ENCODE data around the gene HS3ST2.
A peak's percentile ranks its signal among the peaks of the same experiment; 100 is the strongest.

The HS3ST2 gene

GRCh38 chr16:22898874-22899348, 84.9 kb downstream of the HS3ST2 start:
- Histone ChIP-seq H3K36me3 (ENCODE audit: control insufficient read depth in 2 of 2, insufficient read depth in 1 of 2, low read length in 2 of 2) (no peaks in the 10 kb centered on the region), H3K4me3 (ENCODE audit: low read depth, low read length) (no peak overlapping the region), H3K9me3 (ENCODE audit: control insufficient read depth, insufficient read depth, low read depth, low read length) (no peaks in the 10 kb centered on the region; the same call in 1 of the 2 replicates), H3K27ac (ENCODE audit: extremely low read depth, low read depth, low read length) (no peak overlapping the region), H3K4me1 (ENCODE audit: control insufficient read depth, insufficient read depth, low read length) (no peaks in the 10 kb centered on the region)
- ChIA-PET CTCF (interaction anchor here (0.6 to 2.9 kb wide), 27 partner anchors 9 to 1343 kb away, joined by 3 to 18 read pairs (median 4); no protein-coding TSS in a partner anchor), POLR2A (no interaction called here)
- TF ChIP-seq ZNF610 (tag by site-specific recombination; IDR thresholded peaks at IDR 0.05; ENCODE audit: borderline replicate concordance) (no peak), ZBTB20 (tag by site-specific recombination; IDR thresholded peaks at IDR 0.05) (0 out of 2 replicates have a peak, but pooled peaks have one; percentile 13), ZSCAN23 (tag by site-specific recombination; IDR thresholded peaks at IDR 0.05) (no peak), MZF1 (tag by site-specific recombination; IDR thresholded peaks at IDR 0.05; ENCODE audit: borderline replicate concordance) (no peak), ZNF146 (tag by site-specific recombination; IDR thresholded peaks at IDR 0.05) (no peak), ZNF121 (tag by site-specific recombination; IDR thresholded peaks at IDR 0.05) (no peak), ZFHX2 (tag by site-specific recombination; conservative IDR thresholded peaks at IDR 0.05) (no peak), ZFP37 (tag by site-specific recombination; IDR thresholded peaks at IDR 0.05) (no peak), ZNF184 (tag by site-specific recombination; IDR thresholded peaks at IDR 0.05) (no peak), TSHZ1 (tag by site-specific recombination; IDR thresholded peaks at IDR 0.05; ENCODE audit: borderline replicate concordance) (peak; percentile 38; the same call in 1 of the 2 replicates), BCL6B (tag by site-specific recombination; IDR thresholded peaks at IDR 0.05) (no peak), ZNF624 (tag by site-specific recombination; IDR thresholded peaks at IDR 0.05) (no peak), ZNF416 (tag by site-specific recombination; IDR thresholded peaks at IDR 0.05) (no peak), ZNF510 (tag by site-specific recombination; IDR thresholded peaks at IDR 0.05; ENCODE audit: insufficient replicate concordance) (no peak), ZNF248 (tag by site-specific recombination; IDR thresholded peaks at IDR 0.05) (no peak), ZBTB8A (tag by site-specific recombination; IDR thresholded peaks at IDR 0.05) (no peak), ZNF701 (tag by site-specific recombination; IDR thresholded peaks at IDR 0.05) (no peak), ZNF626 (tag by site-specific recombination; IDR thresholded peaks at IDR 0.05) (no peak), BCL11A (tag by site-specific recombination; IDR thresholded peaks at IDR 0.05; ENCODE audit: low read depth) (no peak), ZNF362 (tag by site-specific recombination; IDR thresholded peaks at IDR 0.05) (no peak), GLIS1 (tag by site-specific recombination; IDR thresholded peaks at IDR 0.05) (peak; percentile 78), ZNF521 (tag by site-specific recombination; IDR thresholded peaks at IDR 0.05) (no peak), SALL2 (tag by site-specific recombination; IDR thresholded peaks at IDR 0.05; ENCODE audit: borderline replicate concordance) (no peak), PRDM4 (tag by site-specific recombination; IDR thresholded peaks at IDR 0.05) (peak; percentile 47; the same call in 1 of the 2 replicates), CTCF (tag by site-specific recombination; IDR thresholded peaks at IDR 0.05) (peak; percentile 76), ZNF791 (tag by site-specific recombination; IDR thresholded peaks at IDR 0.05) (no peak), PATZ1 (tag by site-specific recombination; IDR thresholded peaks at IDR 0.05) (peak; percentile 63)
